GM13977 (cell line): ENCODE measurements around the gene PLEKHG2.

Experiments
- DNase-seq: peaks from one replicate; pipeline ENCODE4 v3.0.0; 2012; ENCODE audit warnings: low spot score
- CTCF ChIP-seq: IDR thresholded peaks from 2 replicates; pipeline ENCODE4 v1.5.1; 2012; ENCODE audit warnings: mild to moderate bottlenecking, control low read depth; ENCODE audit not compliant: insufficient read depth; ENCODE audit errors: extremely low read depth, missing control alignments
- in situ Hi-C: fragments of 300-500 bp; cut with MboI; formaldehyde crosslinking; loops from one replicate; pipeline ENCODE4 v1.12.0; 2022; ENCODE audit warnings: low sequenced_read_pairs, low pct_unique_long_range_greater_than_20kb, mixed read lengths, inconsistent platforms; ENCODE audit not compliant: unreplicated experiment

Gene PLEKHG2

GRCh38 chr19:39385629-39386411, 26.6 kb upstream of the PLEKHG2 start:
- in situ Hi-C loops, result no loop called here
- no peak for DNase-seq
- TF ChIP-seq CTCF, result no peak

- no peak for TF ChIP-seq CTCF
Measured at GRCh38 chr19:39386557-39386956, 25.9 kb upstream of the PLEKHG2 start.

GRCh38 chr19:39388657-39389056, 23.8 kb upstream of the PLEKHG2 start:
- in situ Hi-C loops, result no loop called here
- DNase-seq, result no peak

More at GRCh38 chr19:39386557-39386956, 25.9 kb upstream of the PLEKHG2 start:
- in situ Hi-C loops, result no loop called here
- DNase-seq, result no peak

GRCh38 chr19:39389631-39390414, 22.6 kb upstream of the PLEKHG2 start:
- no peak for TF ChIP-seq CTCF
- no peak for DNase-seq
- in situ Hi-C loops, result no loop called here

More at GRCh38 chr19:39388657-39389056, 23.8 kb upstream of the PLEKHG2 start:
- no peak for TF ChIP-seq CTCF

- in situ Hi-C loops, result no loop called here
- no peak for TF ChIP-seq CTCF
- DNase-seq, result no peak
Measured at GRCh38 chr19:39390451-39390750, 22.1 kb upstream of the PLEKHG2 start.

- peak; percentile 25 for TF ChIP-seq CTCF
- peak; percentile 99 for DNase-seq
- in situ Hi-C loops, result no loop called here
Measured at GRCh38 chr19:39390751-39391437, 21.6 kb upstream of the PLEKHG2 start, which contains the start of the genes MED29 and PAF1. Gene MED29, plus strand, starts transcription at chr19:39391378. Its CDS starts 45 bp downstream, at chr19:39391423. Gene PAF1, minus strand, starts transcription at chr19:39391106. Its CDS starts 242 bp downstream, at chr19:39390864.
